G401.6 (cell line): ENCODE measurements around the gene BOLL.
"Not testable (repeated sequence)": the region's sequence is repeated elsewhere in the genome, so short reads cannot be mapped to it uniquely, and the experiment has no call there.

Experiments
- FAIRE-seq: peaks from 2 replicates; lab custom pipeline; 2012; peaks lifted over from hg19 to GRCh38; lab: Jason Lieb, UNC

BOLL gene, protein sequence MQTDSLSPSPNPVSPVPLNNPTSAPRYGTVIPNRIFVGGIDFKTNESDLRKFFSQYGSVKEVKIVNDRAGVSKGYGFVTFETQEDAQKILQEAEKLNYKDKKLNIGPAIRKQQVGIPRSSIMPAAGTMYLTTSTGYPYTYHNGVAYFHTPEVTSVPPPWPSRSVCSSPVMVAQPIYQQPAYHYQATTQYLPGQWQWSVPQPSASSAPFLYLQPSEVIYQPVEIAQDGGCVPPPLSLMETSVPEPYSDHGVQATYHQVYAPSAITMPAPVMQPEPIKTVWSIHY

DNA sequence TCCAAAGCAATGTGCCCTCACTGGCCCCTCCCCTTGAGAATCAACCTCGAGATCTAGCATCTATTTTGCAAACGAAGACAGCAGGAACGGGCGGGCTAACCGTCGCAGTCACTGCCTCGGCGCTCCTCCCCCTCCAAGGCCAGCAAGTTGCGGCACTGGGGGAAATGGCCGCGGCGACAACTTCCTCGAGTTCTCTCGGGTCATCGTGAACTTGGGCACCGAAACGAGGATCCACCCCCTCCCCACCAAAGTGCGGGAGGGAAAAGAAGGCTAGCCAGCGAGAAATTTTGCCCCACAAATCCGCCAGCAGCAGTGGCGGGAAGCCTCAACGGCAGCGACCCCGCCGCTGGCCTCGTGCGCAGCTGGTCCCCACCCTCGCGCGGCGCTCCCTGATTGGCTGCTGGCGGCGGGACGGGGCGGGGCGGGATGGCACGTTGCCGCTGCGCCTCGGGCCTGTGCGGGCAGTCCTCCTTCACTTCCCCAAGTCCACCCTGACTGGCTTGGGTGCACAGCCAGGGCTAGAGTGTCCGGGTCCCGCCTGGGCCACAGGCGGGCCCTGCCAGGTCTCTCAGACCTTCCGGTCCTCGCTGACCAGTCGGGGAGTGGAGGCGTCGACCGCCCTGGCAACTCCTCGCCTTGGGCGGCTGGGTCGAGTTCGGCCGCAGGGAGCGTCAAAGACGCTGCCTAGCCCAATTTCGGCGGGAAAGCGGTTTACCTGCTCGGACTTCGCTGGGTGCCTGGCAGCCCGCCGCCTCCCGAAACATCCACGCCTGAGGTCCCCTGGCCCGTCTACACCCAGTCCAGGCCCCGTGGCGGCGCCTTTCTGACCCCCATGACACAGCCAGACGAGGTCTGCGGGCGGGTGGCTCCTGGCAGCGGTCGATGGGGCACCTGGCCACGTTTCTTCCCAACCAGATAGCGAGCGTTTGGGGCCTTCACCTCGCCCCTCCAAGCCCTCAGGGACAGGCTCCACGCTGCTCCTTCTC is at the start of gene BOLL:
BOLL (minus strand) TSS at position 364 of the 986 bp plus-strand sequence. CDS start 3,469 bp downstream, outside the sequence.
- FAIRE-seq, result no peak

DNA sequence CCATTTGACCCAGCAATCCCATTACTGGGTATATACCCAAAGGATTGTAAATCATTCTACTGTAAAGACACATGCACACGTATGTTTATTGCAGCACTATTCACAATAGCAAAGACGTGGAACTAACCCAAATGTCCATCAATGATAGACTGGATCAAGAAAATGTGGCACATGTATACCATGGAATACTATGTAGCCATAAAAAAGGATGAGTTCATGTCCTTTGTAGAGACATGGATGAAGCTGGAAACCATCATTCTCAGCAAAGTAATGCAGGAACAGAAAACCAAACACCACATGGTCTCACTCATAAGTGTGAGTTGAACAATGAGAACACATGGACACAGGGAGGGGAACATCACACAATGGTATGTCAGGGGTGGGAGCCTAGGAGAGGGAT is 49.7 kb upstream of the BOLL start:
- FAIRE-seq, result not testable (repeated sequence)

DNA sequence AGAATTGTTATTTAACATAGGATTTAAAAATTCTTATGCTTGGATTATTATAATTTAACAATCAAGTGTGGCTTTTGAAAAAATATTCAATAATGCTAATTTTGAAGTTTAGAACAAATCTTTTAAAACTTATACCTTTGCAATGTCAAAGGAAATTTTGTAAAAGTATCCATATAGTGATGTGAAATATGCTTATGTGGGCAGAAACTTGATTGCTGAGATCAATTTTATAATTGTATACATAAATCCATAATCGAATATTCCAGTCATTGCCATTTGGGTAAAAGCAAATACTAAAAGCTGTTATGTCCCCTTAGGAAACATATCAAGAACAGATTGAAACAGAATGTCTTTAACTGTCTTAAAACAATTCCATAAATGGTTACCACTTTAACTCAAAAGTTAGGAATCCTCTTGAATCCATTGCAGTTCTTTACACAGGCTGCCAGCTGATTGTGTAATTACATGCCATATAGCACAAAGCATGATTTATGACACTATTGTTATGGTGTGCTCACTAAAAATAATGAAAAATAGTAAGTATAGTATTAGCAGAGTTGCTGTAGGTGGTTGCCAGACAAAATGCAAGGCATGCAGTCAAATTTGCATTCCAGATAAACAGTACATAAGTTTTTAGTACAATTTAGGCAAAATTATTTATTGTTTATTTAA is 43.5 kb upstream of the BOLL start:
- no peak for FAIRE-seq

DNA sequence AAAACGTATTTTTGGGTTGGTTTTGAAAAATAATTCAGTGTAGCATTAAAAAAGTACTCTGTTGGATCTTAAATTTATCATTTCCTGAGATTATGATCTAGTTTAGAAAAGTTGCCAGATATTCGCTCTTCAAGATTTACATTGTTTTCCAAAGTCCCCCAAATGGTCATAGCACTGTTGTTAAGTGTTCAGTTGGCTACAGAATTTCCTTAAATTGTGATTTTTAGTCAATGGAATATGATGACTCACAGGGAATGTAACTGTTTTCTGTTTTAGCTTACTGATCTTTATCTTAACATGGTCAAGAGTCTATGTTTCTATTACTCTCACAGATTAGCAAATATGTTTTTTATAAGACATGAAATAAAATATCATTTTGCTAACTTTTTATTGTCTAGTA is 42.5 kb upstream of the BOLL start:
- FAIRE-seq, result no peak

DNA sequence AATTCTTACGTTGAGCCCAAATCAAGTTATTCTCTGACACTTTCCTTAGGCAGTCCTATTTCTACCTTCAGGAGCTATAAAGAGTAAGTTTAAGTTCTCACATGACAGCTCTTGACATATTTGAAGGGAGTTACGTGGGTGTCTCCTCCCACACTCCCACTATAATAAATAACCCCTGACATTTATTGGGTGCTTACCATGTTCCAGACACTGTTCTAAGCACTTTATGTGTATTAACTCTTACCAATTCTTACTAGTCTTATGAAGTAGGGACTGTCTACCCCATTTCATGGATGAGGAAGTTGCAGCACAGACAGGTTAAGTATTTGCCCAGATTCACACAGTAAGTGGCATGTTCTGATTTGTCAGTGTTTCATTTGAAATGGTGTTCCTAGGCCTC is 37.2 kb upstream of the BOLL start:
- no peak for FAIRE-seq

DNA sequence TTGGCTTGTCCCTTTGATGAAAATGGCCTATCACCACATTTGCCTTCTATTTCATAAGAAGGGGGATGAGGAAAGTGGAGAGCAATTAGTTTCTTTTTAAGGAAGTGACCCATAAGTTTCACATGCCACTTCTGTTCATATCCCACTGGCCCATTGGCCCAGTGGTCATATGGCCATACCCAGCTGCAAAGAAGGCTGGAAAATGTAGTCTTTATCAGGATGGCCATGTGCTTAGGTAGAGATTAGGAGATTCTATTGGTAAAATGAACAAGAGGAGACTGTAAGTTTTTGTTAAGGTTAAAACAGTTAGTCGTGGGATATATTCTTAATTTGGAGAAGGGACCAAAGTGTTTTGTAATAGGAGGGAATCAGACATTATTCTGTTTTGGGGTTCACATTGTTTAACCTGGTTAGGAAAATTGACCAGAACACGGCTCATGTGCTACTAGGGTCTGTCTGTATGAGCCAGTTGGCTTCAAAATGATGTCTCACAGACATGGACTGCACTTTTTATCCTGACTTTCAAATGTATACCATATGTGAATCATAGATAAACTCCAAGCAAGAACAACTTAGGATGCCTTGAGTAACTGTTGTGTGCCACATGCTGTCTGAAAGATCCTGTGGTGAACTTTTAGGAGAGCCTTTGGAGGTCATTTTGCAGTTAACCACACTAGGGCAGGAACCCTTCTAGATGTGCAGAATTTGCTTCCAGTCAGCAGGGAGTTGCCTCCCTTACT is 36.6 kb upstream of the BOLL start:
- FAIRE-seq, result no peak

DNA sequence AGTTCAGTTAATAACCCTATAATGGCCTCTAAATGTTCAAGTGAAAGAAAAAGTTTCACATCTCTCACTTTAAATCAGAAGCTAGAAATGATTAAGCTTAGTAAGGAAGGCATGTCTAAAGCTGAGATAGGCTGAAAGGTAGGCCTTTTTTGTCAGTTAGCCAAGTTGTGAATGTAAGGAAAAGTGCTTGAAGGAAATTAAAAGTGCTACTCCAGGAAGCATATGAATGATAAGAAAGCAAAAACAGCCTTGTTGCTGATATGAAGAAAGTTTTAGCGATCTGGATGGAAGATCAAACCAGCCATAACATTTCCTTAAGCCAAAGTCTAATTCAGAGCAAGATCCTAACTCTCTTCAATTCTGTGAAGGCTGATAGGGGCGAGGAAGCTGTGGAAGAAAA is 29.4 kb upstream of the BOLL start:
- FAIRE-seq, result no peak

DNA sequence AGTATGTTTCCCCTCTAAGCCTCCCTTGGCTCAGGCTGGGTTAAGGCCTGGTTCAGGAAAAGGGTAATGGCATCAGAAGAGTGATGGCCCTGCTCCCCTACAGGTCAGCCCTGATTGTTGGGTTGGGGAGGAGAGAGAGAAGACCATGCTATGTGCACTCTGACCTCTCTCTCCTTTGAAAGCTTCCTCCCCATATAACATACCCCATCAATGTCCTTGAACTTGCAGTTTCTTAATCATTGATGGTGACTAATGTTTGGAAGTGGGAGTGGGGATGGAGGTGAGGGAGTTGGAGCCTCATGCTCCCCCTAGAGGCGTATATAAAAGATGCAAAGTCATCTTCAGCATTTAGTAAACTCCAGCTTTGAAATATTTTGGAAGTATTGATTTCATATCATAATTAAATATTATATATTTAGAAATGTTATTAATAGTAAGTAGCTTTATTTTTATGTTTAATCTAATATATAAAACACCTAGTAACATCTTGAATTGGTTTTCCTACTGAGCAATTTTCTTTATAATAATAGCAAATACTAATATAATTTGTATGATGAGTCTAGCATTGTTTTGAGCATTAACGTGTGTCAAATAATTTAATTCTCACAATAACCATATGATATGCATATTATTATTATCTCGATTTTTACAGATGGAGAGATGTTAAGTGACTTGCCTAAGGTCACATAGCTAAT is 28.1 kb upstream of the BOLL start:
- FAIRE-seq, result peak; percentile 92

DNA sequence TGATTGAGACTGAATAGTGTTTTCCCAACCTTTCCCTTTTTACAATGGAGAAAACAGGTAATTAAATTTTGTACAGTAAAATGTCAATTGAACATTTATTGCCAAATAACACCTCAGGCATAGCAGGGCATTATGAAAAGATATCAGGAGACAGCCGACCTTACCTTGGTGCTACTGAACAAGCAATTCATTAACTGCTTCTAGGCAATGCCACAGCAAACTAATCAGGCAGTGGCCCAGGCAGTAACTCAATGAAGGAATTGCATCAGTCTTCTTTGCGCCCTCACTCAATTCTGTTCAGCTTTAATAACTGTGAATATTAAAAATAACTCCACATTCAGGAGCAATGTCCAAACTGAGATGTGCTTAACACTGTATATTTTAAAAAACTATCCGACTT is 25.4 kb upstream of the BOLL start:
- no peak for FAIRE-seq

DNA sequence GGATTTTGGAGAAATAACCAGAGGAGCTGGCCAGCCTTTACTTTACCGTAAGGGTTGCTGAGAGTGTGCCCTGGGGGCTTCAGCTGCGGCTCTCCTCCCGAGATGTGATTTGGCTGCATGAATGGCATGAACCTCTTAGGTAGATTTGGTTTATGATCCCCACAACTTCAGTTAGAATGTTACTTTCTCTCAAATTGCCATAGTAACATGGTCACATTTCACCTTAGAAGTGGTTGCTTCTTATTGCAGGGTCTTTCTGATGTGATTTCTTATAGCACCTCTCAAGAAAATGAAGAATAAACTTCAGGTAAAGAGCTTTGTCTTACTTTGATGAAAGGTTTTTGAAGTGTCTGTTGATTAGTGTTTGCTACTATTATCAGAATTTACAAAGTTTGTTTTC is 24.9 kb upstream of the BOLL start:
- no peak for FAIRE-seq

DNA sequence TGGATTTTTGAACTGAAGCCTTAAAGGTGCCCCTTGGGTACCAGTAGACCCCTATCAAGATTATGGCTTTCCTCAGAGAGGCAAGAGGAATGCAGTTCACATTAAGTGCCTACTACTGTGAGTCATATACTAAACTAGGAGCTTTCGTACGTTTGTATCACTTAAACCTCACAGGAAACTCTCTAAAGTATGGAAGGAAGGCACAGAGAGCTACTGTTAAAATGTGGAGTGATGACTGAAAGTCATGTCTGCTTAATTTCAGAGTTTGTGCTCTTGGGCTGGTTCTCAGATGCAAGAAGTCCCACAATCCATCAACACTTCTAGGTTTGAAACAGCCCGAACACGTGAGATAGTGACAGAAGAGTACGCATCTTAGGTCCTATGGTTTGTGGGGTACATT is 23.9 kb upstream of the BOLL start:
- no peak for FAIRE-seq

DNA sequence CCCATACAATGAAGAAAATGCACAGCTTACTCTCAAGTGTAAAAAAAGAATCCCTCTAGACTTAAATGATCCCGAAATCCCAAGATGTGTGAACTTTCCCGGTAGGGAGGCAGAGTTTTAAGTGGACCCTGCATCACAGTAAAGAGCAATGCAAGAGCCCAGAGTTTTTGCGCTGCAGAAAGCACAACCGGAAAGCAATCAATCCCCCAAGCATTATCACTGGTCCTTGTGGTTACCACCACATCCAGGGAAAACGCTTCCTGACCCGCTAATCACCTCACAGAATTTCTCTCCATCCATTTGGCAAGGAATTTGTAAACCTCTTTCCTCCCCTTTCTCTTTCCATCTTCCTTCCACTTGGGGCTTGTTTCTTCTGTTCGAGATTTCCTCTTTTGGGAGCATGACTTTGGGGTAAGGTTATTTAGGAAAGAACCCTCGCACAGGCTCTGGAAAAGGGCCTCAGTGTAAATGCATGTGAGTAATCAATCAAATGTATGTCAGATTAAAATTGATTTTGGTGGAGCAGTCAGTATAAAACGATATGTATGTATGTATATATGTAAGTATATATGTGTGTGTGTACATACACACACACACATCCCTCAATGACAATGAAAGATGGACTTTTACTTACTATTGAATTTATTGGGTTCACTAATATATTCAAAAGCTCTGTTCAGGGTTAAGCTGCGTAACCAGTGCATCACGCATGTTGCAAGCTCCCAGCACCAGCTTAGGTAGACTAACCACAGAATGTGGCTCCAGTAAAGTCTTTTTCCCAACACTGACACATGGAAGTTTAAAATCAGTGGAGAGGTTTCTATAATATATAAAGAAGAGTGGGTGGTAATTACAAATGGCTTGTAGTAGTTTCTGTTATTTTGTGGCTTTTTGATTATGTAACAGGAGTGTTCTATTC is 20.9 kb upstream of the BOLL start:
- no peak for FAIRE-seq

DNA sequence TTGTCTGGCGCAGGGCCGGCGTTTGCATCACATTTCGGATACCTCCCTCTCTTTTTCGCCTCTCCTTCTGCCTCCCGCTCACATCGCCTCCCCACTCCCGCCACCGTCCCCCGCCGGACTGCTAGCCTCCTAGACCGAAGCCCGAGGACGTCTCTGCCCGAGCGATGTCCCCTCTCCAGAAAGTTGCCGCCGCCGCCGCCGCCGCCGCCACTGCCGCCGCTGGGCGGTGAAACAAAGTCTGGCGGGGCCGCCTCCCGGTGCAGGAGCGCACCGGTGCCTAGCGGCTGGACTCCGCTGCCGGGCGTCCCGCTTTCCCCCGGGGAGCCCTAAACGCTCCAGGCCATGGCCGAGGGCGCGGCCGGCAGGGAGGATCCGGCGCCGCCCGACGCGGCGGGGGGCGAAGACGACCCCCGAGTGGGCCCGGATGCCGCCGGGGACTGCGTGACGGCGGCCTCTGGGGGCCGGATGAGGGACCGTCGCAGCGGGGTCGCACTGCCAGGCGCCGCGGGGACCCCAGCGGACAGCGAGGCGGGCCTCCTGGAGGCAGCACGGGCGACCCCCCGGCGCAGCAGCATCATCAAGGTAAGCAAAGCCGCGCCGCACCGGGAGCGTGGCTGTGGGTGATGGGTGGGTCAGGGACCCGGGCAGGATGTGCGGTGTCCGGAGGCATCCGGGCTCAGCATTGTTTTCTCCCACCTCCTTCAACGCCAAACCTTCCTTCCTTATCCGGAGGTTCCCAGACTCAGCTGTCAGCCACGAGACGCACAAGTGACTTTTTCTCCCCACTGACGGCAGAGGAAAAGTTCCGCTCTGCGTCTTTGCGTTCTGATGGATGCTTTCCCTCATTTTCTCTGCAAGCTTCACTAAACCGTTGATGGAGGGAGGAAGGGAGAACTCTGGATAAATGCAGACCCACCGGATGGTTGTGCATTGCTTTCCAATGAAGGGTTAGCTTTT is 19.9 kb upstream of the BOLL start:
- no peak for FAIRE-seq

DNA sequence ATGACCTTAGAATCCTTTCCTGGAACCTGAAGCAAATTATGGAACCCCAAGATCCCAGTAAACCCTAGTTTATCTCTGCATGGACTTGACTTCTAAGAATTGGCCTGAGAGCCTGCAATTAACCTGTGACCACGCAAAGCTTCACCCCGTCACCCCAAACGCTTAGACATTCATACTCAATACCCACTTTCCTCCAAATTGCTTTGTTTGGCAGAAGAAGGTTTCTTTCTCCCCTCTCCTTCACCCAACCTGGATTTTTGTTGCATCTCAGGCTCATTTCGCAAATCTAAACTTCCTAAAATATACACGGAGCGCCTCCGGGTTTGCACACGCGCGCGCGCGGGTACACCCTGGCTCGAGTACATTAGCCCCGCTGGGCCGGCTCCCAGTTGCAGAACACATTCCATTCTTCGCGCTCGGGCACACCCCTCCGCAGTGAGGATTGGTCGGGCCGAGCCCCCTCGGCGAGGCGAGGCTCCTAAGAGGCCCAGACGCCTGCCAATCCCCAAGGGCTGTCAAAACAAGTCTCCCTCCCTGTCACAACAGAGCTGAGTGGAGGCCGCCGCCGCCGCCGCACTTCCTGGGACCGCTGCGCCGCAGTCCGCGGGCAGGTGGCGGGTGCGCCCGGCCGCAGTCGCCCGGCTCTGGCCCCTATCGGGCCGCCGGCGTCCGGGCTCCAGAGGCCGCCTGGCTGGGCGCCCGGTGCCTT is 19.1 kb upstream of the BOLL start, which contains the start of gene PLCL1:
PLCL1 (plus strand) TSS at position 545 of the 709 bp plus-strand sequence.
- no peak for FAIRE-seq

DNA sequence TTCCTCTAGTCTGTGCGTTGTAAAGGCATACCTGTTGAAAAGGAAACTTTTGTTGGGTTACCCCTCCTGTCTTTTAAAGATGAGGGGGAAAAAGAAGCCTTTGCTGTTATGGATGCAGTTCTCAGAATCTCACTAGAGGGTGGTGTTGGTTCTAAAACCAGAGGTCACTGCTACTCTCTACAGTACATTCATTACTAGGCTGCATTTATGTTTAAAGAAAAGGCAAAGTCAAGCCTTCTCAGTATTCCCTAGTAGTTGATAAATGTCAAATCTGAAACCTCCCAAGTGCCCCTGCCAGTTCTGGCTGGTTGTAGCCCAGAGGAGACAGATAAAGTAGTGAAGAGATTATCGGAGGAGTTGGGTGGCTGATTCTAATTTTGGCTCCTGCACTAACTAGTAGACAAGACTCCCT is 17.9 kb upstream of the BOLL start:
- FAIRE-seq, result peak; percentile 31

DNA sequence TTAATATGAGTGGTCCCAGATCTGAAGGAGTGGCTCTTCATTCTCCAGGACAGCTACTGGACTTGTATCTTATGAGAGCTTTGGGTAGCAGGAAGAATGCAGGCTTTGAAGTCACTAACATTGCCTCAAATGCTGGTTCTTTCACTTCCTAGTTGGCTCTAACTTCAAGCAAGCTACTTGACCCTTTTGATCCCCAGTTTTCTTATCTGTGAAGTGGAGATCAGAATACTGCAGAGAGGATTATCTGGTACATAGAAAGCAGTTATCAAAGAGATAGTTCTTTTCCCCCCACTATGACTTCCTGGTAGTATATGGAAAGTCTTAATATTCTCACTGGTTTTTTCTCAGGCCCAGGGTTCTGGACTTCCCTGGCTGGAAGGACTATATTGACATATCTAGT is 15.9 kb upstream of the BOLL start:
- no peak for FAIRE-seq

DNA sequence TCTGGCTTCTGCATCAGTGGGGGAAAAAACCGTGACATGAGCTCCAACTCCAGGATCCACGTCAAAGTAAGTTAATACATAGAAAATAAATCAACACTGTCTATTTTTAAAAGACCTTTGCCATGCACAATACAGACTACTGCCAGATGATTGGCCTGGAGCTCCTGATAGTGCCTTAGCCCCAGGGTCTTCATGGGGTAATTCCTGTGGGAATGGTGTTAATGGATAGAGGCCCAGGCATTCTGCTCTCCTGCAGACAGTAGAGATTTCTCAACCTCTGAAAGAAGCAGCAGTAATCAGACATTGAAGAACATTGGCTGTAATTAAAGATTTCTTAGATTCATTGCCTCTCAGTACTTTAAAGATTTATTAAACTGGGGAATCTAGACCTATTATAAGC is 15.0 kb upstream of the BOLL start:
- no peak for FAIRE-seq

DNA sequence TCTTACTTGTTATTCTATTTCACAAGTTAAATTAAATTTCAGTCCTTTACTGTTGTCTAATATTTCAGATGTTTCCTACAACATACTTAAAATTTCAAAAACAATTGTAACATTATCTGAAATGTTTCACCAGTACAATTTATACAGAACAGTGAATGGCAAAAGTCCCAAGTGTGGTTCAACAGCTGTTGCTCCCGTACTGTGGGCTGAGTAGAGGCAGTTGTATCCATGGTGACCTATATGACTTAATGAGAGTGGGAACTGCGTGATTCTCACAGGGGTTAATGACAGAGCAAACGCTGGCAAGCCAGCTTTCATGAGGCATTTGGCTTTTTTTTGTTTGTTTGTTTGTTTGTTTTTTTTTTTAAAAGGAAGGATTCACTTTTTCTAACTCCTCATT is 13.9 kb upstream of the BOLL start:
- FAIRE-seq, result no peak

DNA sequence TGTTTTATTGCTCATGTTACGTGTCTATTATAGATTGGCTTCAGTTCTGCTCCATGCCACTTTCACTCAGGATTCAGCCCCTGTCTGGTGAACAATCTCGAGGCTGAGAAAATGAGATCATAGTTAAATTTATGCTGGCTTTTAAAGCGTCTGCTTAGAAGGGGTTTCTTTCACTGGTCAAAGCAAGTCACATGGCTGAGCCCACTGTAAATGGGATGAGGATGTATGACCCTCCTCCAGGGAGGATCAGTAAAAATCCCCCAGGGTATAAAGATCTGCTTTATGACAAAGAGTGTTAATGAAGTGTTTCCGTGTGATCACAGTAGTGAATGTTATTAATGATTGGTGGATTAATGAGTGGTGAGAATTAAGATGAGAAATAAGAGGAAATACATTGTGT is 13.1 kb upstream of the BOLL start:
- no peak for FAIRE-seq
